SU-DHL-6 (cell line): ENCODE results near the gene ATP9B.

Source experiments
- EZH2phosphoT487 ChIP-seq: fragments of 200-600 bp; sonication (generic), shearing (Covaris generic); conservative IDR thresholded peaks from 2 replicates; pipeline ENCODE4 v1.6.1; 2018; ENCODE audit warnings: mild to moderate bottlenecking, antibody characterized with exemption, low read length, moderate library complexity, mixed read lengths
- TF ChIP-seq, protein P1 (sequence below): fragments of 200-600 bp; sonication (generic); IDR thresholded peaks from one replicate; pipeline ENCODE4 v1.5.1; 2017; ENCODE audit warnings: antibody characterized with exemption, mild to moderate bottlenecking, low read length, moderate library complexity; ENCODE audit not compliant: insufficient read depth, poor library complexity, severe bottlenecking

DNA sequence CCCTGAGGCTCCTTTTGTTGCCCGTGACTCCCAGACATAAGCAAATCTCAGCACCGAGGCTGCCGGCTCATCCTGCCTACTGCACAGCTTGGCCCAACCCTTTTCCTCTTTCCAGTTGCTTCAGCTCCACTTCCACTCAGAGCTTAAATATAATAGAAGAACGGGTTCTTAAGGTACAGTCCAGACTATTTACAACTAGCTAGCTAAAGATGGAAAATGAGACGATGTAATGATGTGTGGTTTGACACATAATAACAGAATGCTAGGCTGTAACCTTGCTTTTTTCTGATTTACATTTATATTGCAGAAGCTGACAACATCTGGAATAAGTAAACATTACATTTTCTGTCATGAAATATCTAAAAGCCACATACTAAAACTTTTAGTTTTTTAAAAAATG is 26.9 kb upstream of the ATP9B start:
- TF ChIP-seq, protein P1, sequence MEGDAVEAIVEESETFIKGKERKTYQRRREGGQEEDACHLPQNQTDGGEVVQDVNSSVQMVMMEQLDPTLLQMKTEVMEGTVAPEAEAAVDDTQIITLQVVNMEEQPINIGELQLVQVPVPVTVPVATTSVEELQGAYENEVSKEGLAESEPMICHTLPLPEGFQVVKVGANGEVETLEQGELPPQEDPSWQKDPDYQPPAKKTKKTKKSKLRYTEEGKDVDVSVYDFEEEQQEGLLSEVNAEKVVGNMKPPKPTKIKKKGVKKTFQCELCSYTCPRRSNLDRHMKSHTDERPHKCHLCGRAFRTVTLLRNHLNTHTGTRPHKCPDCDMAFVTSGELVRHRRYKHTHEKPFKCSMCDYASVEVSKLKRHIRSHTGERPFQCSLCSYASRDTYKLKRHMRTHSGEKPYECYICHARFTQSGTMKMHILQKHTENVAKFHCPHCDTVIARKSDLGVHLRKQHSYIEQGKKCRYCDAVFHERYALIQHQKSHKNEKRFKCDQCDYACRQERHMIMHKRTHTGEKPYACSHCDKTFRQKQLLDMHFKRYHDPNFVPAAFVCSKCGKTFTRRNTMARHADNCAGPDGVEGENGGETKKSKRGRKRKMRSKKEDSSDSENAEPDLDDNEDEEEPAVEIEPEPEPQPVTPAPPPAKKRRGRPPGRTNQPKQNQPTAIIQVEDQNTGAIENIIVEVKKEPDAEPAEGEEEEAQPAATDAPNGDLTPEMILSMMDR, result no peak
- no peak for TF ChIP-seq EZH2phosphoT487
